Neutrophil (primary cell): ENCODE results near the gene DNAJA4.

Experiments used
- H3K27ac ChIP-seq: fragments of 200-600 bp; sonication (generic); 2 replicates; pipeline ENCODE4 v1.5.1; 2016; ENCODE audit warnings: mild to moderate bottlenecking, moderate library complexity
- H3K27me3 ChIP-seq: fragments of 200-600 bp; sonication (generic); 2 replicates; pipeline ENCODE4 v1.6.0; 2016; ENCODE audit warnings: mild to moderate bottlenecking
- H3K36me3 ChIP-seq: fragments of 200-600 bp; sonication (generic); 2 replicates; pipeline ENCODE4 v1.5.1; 2017
- H3K4me1 ChIP-seq, 2 experiments: fragments of 200-600 bp in 1 of 2; sonication (generic) in 1 of 2; 1 replicate in 1 of 2; 2 replicates in 1 of 2; pipeline versions ENCODE4 v1.5.1 to v1.6.1; 2013 to 2016; ENCODE audit warnings: low read depth in 1 of 2, low read length in 1 of 2, mild to moderate bottlenecking in 1 of 2, moderate library complexity in 1 of 2; ENCODE audit not compliant: control insufficient read depth in 1 of 2, insufficient read depth in 1 of 2
- H3K4me3 ChIP-seq, 2 experiments: fragments of 200-600 bp in 1 of 2; sonication (generic) in 1 of 2; 1 replicate in 1 of 2; 2 replicates in 1 of 2; pipeline ENCODE4 v1.5.1; 2013 to 2016; ENCODE audit warnings: low read depth in 1 of 2, low read length in 1 of 2, mild to moderate bottlenecking in 1 of 2, moderate library complexity in 1 of 2
- H3K9me3 ChIP-seq: fragments of 200-600 bp; sonication (generic); 2 replicates; pipeline ENCODE4 v1.5.1; 2016
- CTCF ChIP-seq: fragments of 200-600 bp; sonication (generic); IDR thresholded peaks from 2 replicates; pipeline ENCODE4 v1.5.1; 2016; ENCODE audit warnings: antibody characterized with exemption

The DNAJA4 gene

GRCh38 chr15:78276064-78276943, 11.9 kb downstream of the DNAJA4 start:
- no peaks in the 10 kb centered on the region for H3K9me3 ChIP-seq
- no peak overlapping the region for H3K27ac ChIP-seq

GRCh38 chr15:78280319-78281072, 16.1 kb downstream of the DNAJA4 start:
- no peak for TF ChIP-seq CTCF
- Histone ChIP-seq H3K4me1 (peaks cover 6 to 8% of the 10 kb centered on the region in 2 experiments), H3K36me3 (peaks cover 50% of the 10 kb centered on the region), H3K4me3 (no peak overlapping the region), H3K27ac (no peak overlapping the region), H3K27me3 (no peaks in the 10 kb centered on the region), H3K9me3 (no peaks in the 10 kb centered on the region)

More at GRCh38 chr15:78276064-78276943, 11.9 kb downstream of the DNAJA4 start:
- Histone ChIP-seq H3K4me1 (peaks cover 6 to 8% of the 10 kb centered on the region in 2 experiments), H3K36me3 (peaks cover 34% of the 10 kb centered on the region), H3K27me3 (no peaks in the 10 kb centered on the region), H3K4me3 (no peak overlapping the region)
- TF ChIP-seq CTCF, result no peak

GRCh38 chr15:78282324-78282723, 18.0 kb downstream of the DNAJA4 start:
- Histone ChIP-seq H3K9me3 (no peaks in the 10 kb centered on the region), H3K4me3 (no peak overlapping the region), H3K27me3 (no peaks in the 10 kb centered on the region), H3K27ac (no peak overlapping the region), H3K4me1 (peaks cover 4 to 8% of the 10 kb centered on the region in 2 experiments), H3K36me3 (peaks cover 60% of the 10 kb centered on the region)
- no peak for TF ChIP-seq CTCF

- Histone ChIP-seq H3K27me3 (no peaks in the 10 kb centered on the region), H3K27ac (no peak overlapping the region), H3K36me3 (peaks cover 78% of the 10 kb centered on the region), H3K4me1 (no peaks in the 10 kb centered on the region), H3K9me3 (no peaks in the 10 kb centered on the region), H3K4me3 (no peak overlapping the region)
- TF ChIP-seq CTCF, result no peak
Observed at GRCh38 chr15:78284758-78285157, 20.4 kb downstream of the DNAJA4 start.

GRCh38 chr15:78290222-78290621, 25.9 kb downstream of the DNAJA4 start:
- Histone ChIP-seq H3K4me1 (no peaks in the 10 kb centered on the region), H3K36me3 (peaks cover 48% of the 10 kb centered on the region), H3K27me3 (no peaks in the 10 kb centered on the region), H3K27ac (no peak overlapping the region), H3K4me3 (no peak overlapping the region), H3K9me3 (no peaks in the 10 kb centered on the region)
- TF ChIP-seq CTCF, result no peak
